ENCODE results near the gene LPP. TPM values are rescaled to one million over a fixed set of nuclear protein-coding genes. Genes with fewer than 3 reads are reported as not detected.
A peak's percentile ranks its signal among the peaks of the same experiment; 100 is the strongest.

Gene LPP
- total RNA-seq, 4 donors from 2014 or later = 56.0 to 65.7 (median 58.1) TPM

GRCh38 chr3:188938999-188939398 is 785.0 kb downstream of the LPP start:
- Histone ChIP-seq H3K4me3 (no peak overlapping the region), H3K27me3 (no peaks in the 10 kb centered on the region), H3K4me1 (peaks cover 17 to 22% of the 10 kb centered on the region in 2 donors), H3K27ac (peak overlapping the region in 2 of 4 donors; percentile 60 to 69), H3K9me3 (no peaks in the 10 kb centered on the region), H3K36me3 (no peaks in the 10 kb centered on the region)
- DNase-seq (no peak), ATAC-seq (no peak)
- intact Hi-C loops (cut with DNase I; ENCODE audit: low total_unique reads) = no loop called here
- TF ChIP-seq CTCF (IDR thresholded peaks at IDR 0.05 in 4 of 5, conservative IDR thresholded peaks at IDR 0.05 in 1 of 5) (no peak), POLR2A (IDR thresholded peaks at IDR 0.05) (no peak)
- in situ Hi-C loops (cut with MboI; ENCODE audit: low sequenced_read_pairs in 4 of 4) = no loop called here

GRCh38 chr3:188939814-188940572 is 786.0 kb downstream of the LPP start:
- Histone ChIP-seq H3K27ac (peak overlapping the region; percentile 60 to 69 (median 67)), H3K9me3 (no peaks in the 10 kb centered on the region), H3K36me3 (no peaks in the 10 kb centered on the region), H3K27me3 (no peaks in the 10 kb centered on the region), H3K4me1 (peaks cover 17 to 22% of the 10 kb centered on the region in 2 donors), H3K4me3 (no peak overlapping the region)
- intact Hi-C loops (cut with DNase I; ENCODE audit: low total_unique reads) = loop anchor here (10.0 kb wide), 2 partner anchors 355 to 1085 kb away; no protein-coding TSS in a partner anchor
- DNase-seq (no peak), ATAC-seq (peak; percentile 72 to 76)
- in situ Hi-C loops (cut with MboI; ENCODE audit: low sequenced_read_pairs in 4 of 4) = loop anchor here in 1 of 4 donors (10.0 kb wide), 2 partner anchors 585 to 1025 kb away; no protein-coding TSS in a partner anchor
- no peak for TF ChIP-seq CTCF (IDR thresholded peaks at IDR 0.05 in 4 of 5, conservative IDR thresholded peaks at IDR 0.05 in 1 of 5)
- no peak for TF ChIP-seq POLR2A (IDR thresholded peaks at IDR 0.05)

MicroRNAs within 50 kb of the gene (microRNA counts, 767-probe panel; counts per million panel counts)
- microRNA hsa-miR-28-3p = 448 to 2,011 counts per million in 2 donors
- microRNA hsa-miR-28-5p = 7,927 to 9,114 counts per million in 2 donors

Small RNA genes lying within 50 kb of the gene (microRNA-seq; reads per million reads assigned to microRNA genes)
- 7,247 to 9,562 reads per million in 2 donors for gene MIR28 (ENCODE audit: borderline replicate concordance in 2 of 2)

All from gastrocnemius medialis (tissue), 4 donors.